Fibroblast of lung (primary cell): ENCODE results near the gene CTXN3. TPM values are rescaled to one million over a fixed set of nuclear protein-coding genes. Genes with fewer than 3 reads are reported as not detected.

Experiments
- DNase-seq, 2 donors: peaks; one replicate each; pipeline versions ENCODE4 v3.0.0 to v3.0.0-alpha.2; 2010; ENCODE audit warnings: low read depth in 2 of 2
- H2AFZ ChIP-seq: 2 replicates; pipeline ENCODE4 v1.5.1; 2012; ENCODE audit warnings: low read length, control low read depth, inconsistent platforms
- H3K27ac ChIP-seq: 2 replicates; pipeline ENCODE4 v1.5.1; 2011; ENCODE audit warnings: low read length, control low read depth; ENCODE audit not compliant: insufficient read depth
- H3K27me3 ChIP-seq: 2 replicates; pipeline ENCODE4 v1.5.1; 2011; ENCODE audit warnings: mild to moderate bottlenecking, low read length; ENCODE audit not compliant: control insufficient read depth, insufficient read depth
- H3K36me3 ChIP-seq: 2 replicates; pipeline ENCODE4 v1.5.1; 2011; ENCODE audit warnings: low read length; ENCODE audit not compliant: control insufficient read depth, insufficient read depth
- H3K4me1 ChIP-seq: 2 replicates; pipeline ENCODE4 v1.5.1; 2011; ENCODE audit warnings: low read length; ENCODE audit not compliant: control insufficient read depth, insufficient read depth; ENCODE audit errors: extremely low read depth
- H3K4me2 ChIP-seq: 2 replicates; pipeline ENCODE4 v1.5.1; 2011; ENCODE audit warnings: low read length, control low read depth; ENCODE audit not compliant: insufficient read depth; ENCODE audit errors: extremely low read depth
- H3K4me3 ChIP-seq, 4 experiments: fragments of 200-600 bp in 1 of 4; sonication (generic) in 1 of 4; replicated peaks in 1 of 4; 2 replicates each; pipeline ENCODE4 v1.5.1; 2011 to 2016; ENCODE audit warnings: low read length in 4 of 4, low read depth in 3 of 4, mild to moderate bottlenecking in 3 of 4, control low read depth in 2 of 4, inconsistent platforms in 1 of 4, mixed read lengths in 1 of 4; ENCODE audit not compliant: insufficient read depth in 1 of 4; ENCODE audit errors: control extremely low read depth in 1 of 4
- H3K79me2 ChIP-seq: 2 replicates; pipeline ENCODE4 v1.5.1; 2012; ENCODE audit warnings: mild to moderate bottlenecking, low read length, inconsistent platforms; ENCODE audit not compliant: control insufficient read depth, insufficient read depth
- H3K9ac ChIP-seq: 2 replicates; pipeline ENCODE4 v1.5.1; 2011; ENCODE audit warnings: mild to moderate bottlenecking, low read length, control low read depth; ENCODE audit not compliant: insufficient read depth
- H3K9me3 ChIP-seq: 2 replicates; pipeline ENCODE4 v1.5.1; 2012; ENCODE audit warnings: low read depth, low read length; ENCODE audit not compliant: control insufficient read depth, insufficient read depth
- H4K20me1 ChIP-seq: 2 replicates; pipeline ENCODE4 v1.5.1; 2011; ENCODE audit warnings: low read length; ENCODE audit not compliant: control insufficient read depth, insufficient read depth; ENCODE audit errors: extremely low read depth
- EZH2 ChIP-seq: IDR thresholded peaks from 2 replicates; pipeline ENCODE4 v1.5.1; 2012; ENCODE audit warnings: low read length, control low read depth, mild to moderate bottlenecking; ENCODE audit errors: missing control alignments
- polyA minus RNA-seq: library from RNA; depleted of rRNA, polyadenylated mRNA; stranded (reverse); fragments of >200 nt; gene quantifications from 2 replicates; pipeline ENCODE4 v1.2.3, GENCODE V29; 2011; ENCODE audit warnings: low replicate concordance
- polyA plus RNA-seq, 2 donors: library from polyadenylated mRNA; depleted of rRNA in 1 of 2; stranded (reverse) in 1 of 2; unstranded in 1 of 2; fragments of >200 nt; gene quantifications; 2 replicates each; pipeline ENCODE4 v1.2.1, GENCODE V29; 2011 to 2012; ENCODE audit warnings: missing spikeins in 1 of 2
- total RNA-seq: library from RNA; depleted of rRNA; stranded (reverse); fragments of >200 nt; gene quantifications from 2 replicates; pipeline ENCODE4 v1.2.1, GENCODE V29; 2014
- TF ChIP-seq, protein P1 (sequence below), 2 donors: IDR thresholded peaks in 1 of 2; conservative IDR thresholded peaks in 1 of 2; 1 replicate in 1 of 2; 2 replicates in 1 of 2; pipeline ENCODE4 v1.5.1; 2011 to 2012; ENCODE audit warnings: low read length in 2 of 2, control low read depth in 1 of 2, inconsistent platforms in 1 of 2, low read depth in 1 of 2, mild to moderate bottlenecking in 1 of 2

CTXN3 gene
- total RNA-seq (not detected in 2 replicates), polyA plus RNA-seq (not detected in 2 replicates), polyA minus RNA-seq (not detected in 2 replicates)
- polyA plus RNA-seq (2012): not detected in 2 replicates

GRCh38 chr5:127649018-127649439 is at the start of gene CTXN3:
CTXN3 (plus strand) TSS chr5:127649082; CDS start chr5:127657522, 8,440 bp downstream.
- H3K4me2 ChIP-seq: no peak within 1 kb of the TSS
- no peaks in the 10 kb centered on the region for H3K4me1 ChIP-seq
- H3K79me2 ChIP-seq: no peaks in the 10 kb centered on the region
- no peaks in the 10 kb centered on the region for H3K36me3 ChIP-seq
- H3K9ac ChIP-seq: no peak within 1 kb of the TSS
- H3K4me3 ChIP-seq: no peak within 1 kb of the TSS
- H2AFZ ChIP-seq: no peak within 1 kb of the TSS
- H3K27me3 ChIP-seq: no peaks in the 10 kb centered on the region
- no peaks in the 10 kb centered on the region for H3K9me3 ChIP-seq
- no peaks in the 10 kb centered on the region for H4K20me1 ChIP-seq
- no peak for DNase-seq
- H3K27ac ChIP-seq: no peak within 1 kb of the TSS
- TF ChIP-seq, protein P1, sequence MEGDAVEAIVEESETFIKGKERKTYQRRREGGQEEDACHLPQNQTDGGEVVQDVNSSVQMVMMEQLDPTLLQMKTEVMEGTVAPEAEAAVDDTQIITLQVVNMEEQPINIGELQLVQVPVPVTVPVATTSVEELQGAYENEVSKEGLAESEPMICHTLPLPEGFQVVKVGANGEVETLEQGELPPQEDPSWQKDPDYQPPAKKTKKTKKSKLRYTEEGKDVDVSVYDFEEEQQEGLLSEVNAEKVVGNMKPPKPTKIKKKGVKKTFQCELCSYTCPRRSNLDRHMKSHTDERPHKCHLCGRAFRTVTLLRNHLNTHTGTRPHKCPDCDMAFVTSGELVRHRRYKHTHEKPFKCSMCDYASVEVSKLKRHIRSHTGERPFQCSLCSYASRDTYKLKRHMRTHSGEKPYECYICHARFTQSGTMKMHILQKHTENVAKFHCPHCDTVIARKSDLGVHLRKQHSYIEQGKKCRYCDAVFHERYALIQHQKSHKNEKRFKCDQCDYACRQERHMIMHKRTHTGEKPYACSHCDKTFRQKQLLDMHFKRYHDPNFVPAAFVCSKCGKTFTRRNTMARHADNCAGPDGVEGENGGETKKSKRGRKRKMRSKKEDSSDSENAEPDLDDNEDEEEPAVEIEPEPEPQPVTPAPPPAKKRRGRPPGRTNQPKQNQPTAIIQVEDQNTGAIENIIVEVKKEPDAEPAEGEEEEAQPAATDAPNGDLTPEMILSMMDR (conservative IDR thresholded peaks at IDR 0.05 in 1 of 2, IDR thresholded peaks at IDR 0.05 in 1 of 2; ENCODE audit: low read depth in 1 of 2, low read length in 2 of 2): no peak
- TF ChIP-seq EZH2: no peak

DNA sequence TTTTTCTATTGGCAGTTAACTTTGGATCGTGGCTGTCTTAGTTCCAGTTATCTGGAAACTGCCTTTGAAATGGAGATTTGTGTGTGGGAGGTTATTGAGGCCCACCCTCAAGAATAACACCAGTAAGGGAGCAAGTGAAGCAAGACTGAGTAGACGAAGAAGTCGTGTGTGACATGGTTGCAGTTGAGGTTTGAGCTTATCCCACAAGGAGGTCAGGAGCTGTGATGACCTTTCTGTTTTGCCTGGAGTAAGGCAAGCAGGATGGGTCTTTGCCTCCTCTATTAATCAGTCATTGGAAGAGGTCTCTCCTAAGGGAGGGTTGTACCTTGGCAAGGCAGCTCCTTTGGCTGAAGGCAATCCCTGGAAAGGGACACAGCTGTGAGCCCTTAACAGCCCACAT is 49.6 kb upstream of the CTXN3 start:
- Histone ChIP-seq H3K9me3 (no peaks in the 10 kb centered on the region), H3K4me1 (no peaks in the 10 kb centered on the region), H3K9ac (no peak overlapping the region), H3K36me3 (no peaks in the 10 kb centered on the region), H3K4me3 (no peak overlapping the region), H3K4me2 (no peak overlapping the region), H3K27me3 (peaks cover 4% of the 10 kb centered on the region), H4K20me1 (no peaks in the 10 kb centered on the region), H3K79me2 (no peaks in the 10 kb centered on the region), H2AFZ (no peak overlapping the region), H3K27ac (no peak overlapping the region)
- TF ChIP-seq, protein P1 (conservative IDR thresholded peaks at IDR 0.05 in 1 of 2, IDR thresholded peaks at IDR 0.05 in 1 of 2; ENCODE audit: low read depth in 1 of 2, low read length in 2 of 2): no peak
- no peak for TF ChIP-seq EZH2
- no peak for DNase-seq

GRCh38 chr5:127599847-127600246 is 49.0 kb upstream of the CTXN3 start:
- H3K27me3 ChIP-seq: peaks cover 4% of the 10 kb centered on the region
- no peaks in the 10 kb centered on the region for H3K4me1 ChIP-seq
- no peak overlapping the region for H3K9ac ChIP-seq
- DNase-seq: no peak
- no peaks in the 10 kb centered on the region for H3K9me3 ChIP-seq
- no peak overlapping the region for H3K4me2 ChIP-seq
- H4K20me1 ChIP-seq: no peaks in the 10 kb centered on the region
- no peaks in the 10 kb centered on the region for H3K36me3 ChIP-seq
- H2AFZ ChIP-seq: no peak overlapping the region
- no peak overlapping the region for H3K27ac ChIP-seq
- TF ChIP-seq, protein P1 (conservative IDR thresholded peaks at IDR 0.05 in 1 of 2, IDR thresholded peaks at IDR 0.05 in 1 of 2; ENCODE audit: low read depth in 1 of 2, low read length in 2 of 2): no peak
- TF ChIP-seq EZH2: no peak
- H3K4me3 ChIP-seq: no peak overlapping the region
- no peaks in the 10 kb centered on the region for H3K79me2 ChIP-seq
